WTC11 (cell line): ENCODE results near the gene SYT9. TPM values are rescaled to one million over a fixed set of nuclear protein-coding genes. Genes with fewer than 3 reads are reported as not detected.

Experiments
- ATAC-seq: fragments of 200-7000 bp; cut with Tn5 transposase; 2 replicates; pipeline ENCODE4 v1.10.0; 2021; ENCODE audit warnings: mild to moderate bottlenecking, moderate library complexity
- CTCF ChIA-PET: fragments of 300-600 bp; sonication (Branson Sonifier 250); formaldehyde crosslinking; loops from one replicate; lab custom pipeline; 2021; ENCODE audit warnings: antibody characterized with exemption; lab: Charles Lee
- POLR2A ChIA-PET: fragments of 350-600 bp; sonication (Branson Sonifier 250); formaldehyde crosslinking; loops from one replicate; lab custom pipeline; 2021; ENCODE audit warnings: antibody characterized with exemption; lab: Charles Lee
- DNase-seq: peaks from one replicate; pipeline ENCODE4 v3.0.0; 2021; ENCODE audit warnings: low spot score
- H3K27ac Mint-ChIP-seq: 2 replicates; pipeline ENCODE4 v1.8.0; 2021; ENCODE audit warnings: mixed read lengths
- H3K27me3 Mint-ChIP-seq: 2 replicates; pipeline ENCODE4 v1.8.0; 2021; ENCODE audit warnings: low read depth, mild to moderate bottlenecking, moderate library complexity, mixed read lengths
- H3K36me3 Mint-ChIP-seq: 2 replicates; pipeline ENCODE4 v1.8.0; 2021; ENCODE audit warnings: mixed read lengths
- H3K4me1 Mint-ChIP-seq: 2 replicates; pipeline ENCODE4 v1.8.0; 2022; ENCODE audit warnings: mixed read lengths
- H3K4me3 Mint-ChIP-seq: 2 replicates; pipeline ENCODE4 v1.8.0; 2021; ENCODE audit warnings: mild to moderate bottlenecking, moderate library complexity, mixed read lengths
- H3K9me3 Mint-ChIP-seq: 2 replicates; pipeline ENCODE4 v1.8.0; 2021; ENCODE audit warnings: mixed read lengths
- CREB1 ChIP-seq: sonication (generic); formaldehyde crosslinking; IDR thresholded peaks from 2 replicates; pipeline ENCODE4 v1.8.0; 2023; ENCODE audit warnings: mild to moderate bottlenecking, missing genetic modification reagents
- FOXK1 ChIP-seq: sonication (generic); formaldehyde crosslinking; IDR thresholded peaks from 2 replicates; pipeline ENCODE4 v1.8.0; 2022; ENCODE audit warnings: mild to moderate bottlenecking, moderate library complexity, missing genetic modification reagents
- RELA ChIP-seq: sonication (generic); formaldehyde crosslinking; IDR thresholded peaks from 2 replicates; pipeline ENCODE4 v1.8.1; 2022; ENCODE audit warnings: missing genetic modification reagents, mild to moderate bottlenecking, borderline replicate concordance
- STAT6 ChIP-seq: sonication (generic); formaldehyde crosslinking; conservative IDR thresholded peaks from 2 replicates; pipeline ENCODE4 v1.8.1; 2023; ENCODE audit warnings: mild to moderate bottlenecking, low read depth, missing genetic modification reagents, moderate library complexity
- USF2 ChIP-seq: sonication (generic); formaldehyde crosslinking; IDR thresholded peaks from 2 replicates; pipeline ENCODE4 v1.8.1; 2023; ENCODE audit warnings: mild to moderate bottlenecking, missing genetic modification reagents, moderate library complexity
- ZNF121 ChIP-seq: sonication (generic); formaldehyde crosslinking; IDR thresholded peaks from 2 replicates; pipeline ENCODE4 v1.8.0; 2023; ENCODE audit warnings: missing genetic modification reagents
- ZNF416 ChIP-seq: fragments of 250-450 bp; sonication (Bioruptor Pico); IDR thresholded peaks from 2 replicates; pipeline ENCODE4 v1.9.0; 2021; ENCODE audit warnings: mild to moderate bottlenecking, inconsistent platforms
- ZNF423 ChIP-seq: fragments of 250-450 bp; sonication (Bioruptor Pico); IDR thresholded peaks from 2 replicates; pipeline ENCODE4 v2.1.2; 2022; ENCODE audit warnings: mild to moderate bottlenecking, moderate library complexity
- ZNF512 ChIP-seq: sonication (generic); formaldehyde crosslinking; IDR thresholded peaks from 2 replicates; pipeline ENCODE4 v1.8.1; 2022; ENCODE audit warnings: missing genetic modification reagents, borderline replicate concordance
- total RNA-seq: library from RNA; stranded (reverse); gene quantifications from 3 replicates; pipeline ENCODE4 v1.2.3, GENCODE V29; 2021
- TF ChIP-seq, protein P1 (sequence below): sonication (generic); formaldehyde crosslinking; IDR thresholded peaks from 2 replicates; pipeline ENCODE4 v1.8.0; 2022; ENCODE audit warnings: mild to moderate bottlenecking, missing genetic modification reagents
- TF ChIP-seq, protein P2 (sequence below): sonication (generic); formaldehyde crosslinking; IDR thresholded peaks from 2 replicates; pipeline ENCODE4 v1.8.1; 2022; ENCODE audit warnings: mild to moderate bottlenecking, moderate library complexity, missing genetic modification reagents
- TF ChIP-seq, protein P3 (sequence below): sonication (generic); formaldehyde crosslinking; IDR thresholded peaks from 2 replicates; pipeline ENCODE4 v1.8.1; 2023; ENCODE audit warnings: mild to moderate bottlenecking, missing genetic modification reagents, moderate library complexity

The SYT9 gene
- total RNA-seq, 1 experiment from 2014 or later, result 1.3 TPM

DNA sequence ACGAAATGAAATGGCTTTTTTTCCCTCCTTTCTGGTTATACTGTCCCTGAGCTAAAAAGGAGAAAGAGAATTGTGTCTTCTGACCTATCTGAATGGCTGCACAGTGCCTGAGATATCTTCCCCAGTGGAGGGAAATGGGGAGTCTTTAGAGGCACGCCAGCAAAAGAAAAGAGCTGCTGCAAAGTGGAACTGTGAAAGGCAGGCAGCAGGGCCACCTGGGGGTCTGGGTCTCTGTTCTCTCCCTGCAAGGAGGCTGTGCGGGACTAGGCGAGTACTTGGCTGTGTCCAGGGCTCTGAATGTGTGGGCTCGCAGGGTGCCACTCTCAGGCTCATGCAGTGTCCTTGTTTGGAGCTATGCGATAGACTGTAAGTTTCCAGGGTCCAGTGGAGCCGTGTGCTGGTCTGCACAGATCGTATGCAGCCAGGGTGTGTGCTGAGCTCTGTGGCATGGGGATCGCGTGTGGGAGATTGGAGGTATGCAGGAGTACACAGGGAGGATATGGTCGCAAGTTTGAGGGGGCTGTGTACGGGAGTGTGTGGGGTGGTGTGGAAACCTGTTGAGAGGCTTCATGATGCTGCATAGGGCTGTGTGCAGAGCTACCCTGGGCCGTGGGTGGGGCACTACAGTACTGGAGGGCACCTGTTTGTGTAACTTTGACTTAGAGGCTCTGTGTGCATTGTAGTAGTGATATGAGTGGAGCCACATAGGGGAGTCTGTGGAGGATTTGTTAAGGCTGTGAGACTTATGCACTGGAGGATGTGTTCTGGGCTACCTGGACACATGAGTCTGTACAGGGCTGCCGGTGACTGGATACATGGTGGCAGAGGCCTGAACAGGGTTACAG lies 163.5 kb downstream of the SYT9 start (continued):
- TF ChIP-seq, protein P1, sequence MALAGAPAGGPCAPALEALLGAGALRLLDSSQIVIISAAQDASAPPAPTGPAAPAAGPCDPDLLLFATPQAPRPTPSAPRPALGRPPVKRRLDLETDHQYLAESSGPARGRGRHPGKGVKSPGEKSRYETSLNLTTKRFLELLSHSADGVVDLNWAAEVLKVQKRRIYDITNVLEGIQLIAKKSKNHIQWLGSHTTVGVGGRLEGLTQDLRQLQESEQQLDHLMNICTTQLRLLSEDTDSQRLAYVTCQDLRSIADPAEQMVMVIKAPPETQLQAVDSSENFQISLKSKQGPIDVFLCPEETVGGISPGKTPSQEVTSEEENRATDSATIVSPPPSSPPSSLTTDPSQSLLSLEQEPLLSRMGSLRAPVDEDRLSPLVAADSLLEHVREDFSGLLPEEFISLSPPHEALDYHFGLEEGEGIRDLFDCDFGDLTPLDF (CRISPR knock-in tag), result no peak
- no peak for TF ChIP-seq ZNF512 (CRISPR knock-in tag)
- TF ChIP-seq, protein P2, sequence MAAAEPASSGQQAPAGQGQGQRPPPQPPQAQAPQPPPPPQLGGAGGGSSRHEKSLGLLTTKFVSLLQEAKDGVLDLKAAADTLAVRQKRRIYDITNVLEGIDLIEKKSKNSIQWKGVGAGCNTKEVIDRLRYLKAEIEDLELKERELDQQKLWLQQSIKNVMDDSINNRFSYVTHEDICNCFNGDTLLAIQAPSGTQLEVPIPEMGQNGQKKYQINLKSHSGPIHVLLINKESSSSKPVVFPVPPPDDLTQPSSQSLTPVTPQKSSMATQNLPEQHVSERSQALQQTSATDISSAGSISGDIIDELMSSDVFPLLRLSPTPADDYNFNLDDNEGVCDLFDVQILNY (CRISPR knock-in tag), result no peak
- TF ChIP-seq FOXK1 (CRISPR knock-in tag), result no peak
- no peak for TF ChIP-seq STAT6 (CRISPR knock-in tag)
- TF ChIP-seq, protein P3, sequence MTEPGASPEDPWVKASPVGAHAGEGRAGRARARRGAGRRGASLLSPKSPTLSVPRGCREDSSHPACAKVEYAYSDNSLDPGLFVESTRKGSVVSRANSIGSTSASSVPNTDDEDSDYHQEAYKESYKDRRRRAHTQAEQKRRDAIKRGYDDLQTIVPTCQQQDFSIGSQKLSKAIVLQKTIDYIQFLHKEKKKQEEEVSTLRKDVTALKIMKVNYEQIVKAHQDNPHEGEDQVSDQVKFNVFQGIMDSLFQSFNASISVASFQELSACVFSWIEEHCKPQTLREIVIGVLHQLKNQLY (CRISPR knock-in tag), result no peak
- no peak for TF ChIP-seq CREB1
- no peak for TF ChIP-seq ZNF416 (CRISPR knock-in tag)

GRCh38 chr11:7416080-7416479 lies 164.4 kb downstream of the SYT9 start:
- Mint-ChIP-seq H3K9me3 (no peaks in the 10 kb centered on the region; the same call in 1 of the 2 replicates), H3K27me3 (no peaks in the 10 kb centered on the region), H3K4me3 (no peak overlapping the region), H3K36me3 (no peaks in the 10 kb centered on the region), H3K27ac (0 out of 2 replicates have a peak overlapping the region, but pooled peaks have one; percentile 15), H3K4me1 (peaks cover 38% of the 10 kb centered on the region)
- ChIA-PET POLR2A (no interaction called here), CTCF (interaction anchor here (1.6 to 3.5 kb wide), 3 partner anchors 26 to 241 kb away, joined by 5 to 24 read pairs (median 14); no protein-coding TSS in a partner anchor)
- TF ChIP-seq ZNF121 (CRISPR knock-in tag) (no peak), USF2 (no peak), RELA (CRISPR knock-in tag) (no peak)
- DNase-seq, result no peak
- no peak; the same call in 1 of the 2 replicates for ATAC-seq

DNA sequence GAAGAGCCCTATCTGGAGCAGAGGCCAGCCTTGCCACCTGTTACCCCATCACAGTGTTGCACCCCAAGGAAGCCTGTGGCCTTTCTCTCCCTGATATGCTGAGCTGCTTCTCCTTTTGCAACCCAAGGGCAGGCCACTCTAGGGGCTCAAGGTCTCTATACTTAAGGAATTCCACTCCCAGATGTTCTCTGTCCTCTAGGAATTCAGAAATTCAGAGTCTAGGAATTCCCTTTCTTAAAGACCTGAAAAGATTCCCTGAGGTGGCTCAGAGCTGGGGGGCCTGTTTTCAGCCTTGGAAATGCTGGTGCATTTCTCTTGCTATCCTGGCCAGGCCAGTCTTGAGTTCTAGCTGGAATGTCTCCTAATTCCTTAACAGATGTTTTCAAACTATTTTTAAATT lies 165.6 kb downstream of the SYT9 start:
- H3K36me3 Mint-ChIP-seq, result no peaks in the 10 kb centered on the region
- H3K4me3 Mint-ChIP-seq, result no peak overlapping the region
- no peaks in the 10 kb centered on the region for H3K9me3 Mint-ChIP-seq
- POLR2A ChIA-PET, result no interaction called here
- DNase-seq (no peak), ATAC-seq (peak; percentile 26; the same call in 1 of the 2 replicates)
- no peaks in the 10 kb centered on the region for H3K27me3 Mint-ChIP-seq
- H3K4me1 Mint-ChIP-seq, result peaks cover 35% of the 10 kb centered on the region
- CTCF ChIA-PET, result interaction anchor here (1.2 kb wide), 1 partner anchor 64 kb away, joined by 6 read pairs; no protein-coding TSS in a partner anchor
- no peak for TF ChIP-seq ZNF423 (CRISPR knock-in tag)
- no peak for TF ChIP-seq STAT6 (CRISPR knock-in tag)
- H3K27ac Mint-ChIP-seq, result no peak overlapping the region
